Activated T-helper 1 cell treated with anti-CD3 and anti-CD28 coated beads, Interleukin-12 subunit alpha, Interleukin-12 subunit beta, Interleukin-2, Interleukin-4 antibody, amounts not matched to agents 30 ng/mL and 10 ng/mL and 1 ng/mL, durations not matched to agents 14 hours and 24 hours and 36 hours (primary cell): ENCODE results near the gene ITIH4. TPM values are rescaled to one million over a fixed set of nuclear protein-coding genes. Genes with fewer than 3 reads are reported as not detected.
"Not testable (repeated sequence)": the region's sequence is repeated elsewhere in the genome, so short reads cannot be mapped to it uniquely, and the experiment has no call there.

Experiments used
- DNase-seq: peaks from one replicate; pipeline ENCODE4 v3.0.0; 2021; ENCODE audit warnings: low spot score
- H3K27ac Mint-ChIP-seq: one replicate; pipeline ENCODE4 v1.8.0; 2021; ENCODE audit warnings: mild to moderate bottlenecking, mixed read lengths
- H3K27me3 Mint-ChIP-seq: one replicate; pipeline ENCODE4 v1.8.0; 2022; ENCODE audit warnings: mild to moderate bottlenecking, moderate library complexity, mixed read lengths; ENCODE audit not compliant: insufficient read depth
- H3K36me3 Mint-ChIP-seq: one replicate; pipeline ENCODE4 v1.8.0; 2021; ENCODE audit warnings: low read depth, mixed read lengths
- H3K4me1 Mint-ChIP-seq: one replicate; pipeline ENCODE4 v1.8.0; 2021; ENCODE audit warnings: low read depth, mixed read lengths
- H3K4me3 Mint-ChIP-seq: one replicate; pipeline ENCODE4 v1.8.0; 2021; ENCODE audit warnings: mild to moderate bottlenecking, moderate library complexity, mixed read lengths
- H3K9me3 Mint-ChIP-seq: one replicate; pipeline ENCODE4 v1.8.0; 2021; ENCODE audit warnings: mixed read lengths
- intact Hi-C: fragments of 100-400 bp; cut with micrococcal nuclease; formaldehyde crosslinking; loops from one replicate; pipeline ENCODE4 v1.15.1; 2024
- total RNA-seq: library from RNA; stranded (reverse); gene quantifications from 2 replicates; pipeline ENCODE4 v1.2.3, GENCODE V29; 2022

The ITIH4 gene
- total RNA-seq, 1 donor from 2014 or later, result 4.8 TPM

GRCh38 chr3:52781741-52782140, 48.7 kb downstream of the ITIH4 start:
- no peaks in the 10 kb centered on the region for H3K36me3 Mint-ChIP-seq
- intact Hi-C loops, result no loop called here
- no peak overlapping the region for H3K27ac Mint-ChIP-seq
- H3K4me3 Mint-ChIP-seq, result no peak overlapping the region
- no peak for DNase-seq
- H3K9me3 Mint-ChIP-seq, result no peaks in the 10 kb centered on the region
- H3K27me3 Mint-ChIP-seq, result peaks cover 10% of the 10 kb centered on the region
- H3K4me1 Mint-ChIP-seq, result no peaks in the 10 kb centered on the region

DNA sequence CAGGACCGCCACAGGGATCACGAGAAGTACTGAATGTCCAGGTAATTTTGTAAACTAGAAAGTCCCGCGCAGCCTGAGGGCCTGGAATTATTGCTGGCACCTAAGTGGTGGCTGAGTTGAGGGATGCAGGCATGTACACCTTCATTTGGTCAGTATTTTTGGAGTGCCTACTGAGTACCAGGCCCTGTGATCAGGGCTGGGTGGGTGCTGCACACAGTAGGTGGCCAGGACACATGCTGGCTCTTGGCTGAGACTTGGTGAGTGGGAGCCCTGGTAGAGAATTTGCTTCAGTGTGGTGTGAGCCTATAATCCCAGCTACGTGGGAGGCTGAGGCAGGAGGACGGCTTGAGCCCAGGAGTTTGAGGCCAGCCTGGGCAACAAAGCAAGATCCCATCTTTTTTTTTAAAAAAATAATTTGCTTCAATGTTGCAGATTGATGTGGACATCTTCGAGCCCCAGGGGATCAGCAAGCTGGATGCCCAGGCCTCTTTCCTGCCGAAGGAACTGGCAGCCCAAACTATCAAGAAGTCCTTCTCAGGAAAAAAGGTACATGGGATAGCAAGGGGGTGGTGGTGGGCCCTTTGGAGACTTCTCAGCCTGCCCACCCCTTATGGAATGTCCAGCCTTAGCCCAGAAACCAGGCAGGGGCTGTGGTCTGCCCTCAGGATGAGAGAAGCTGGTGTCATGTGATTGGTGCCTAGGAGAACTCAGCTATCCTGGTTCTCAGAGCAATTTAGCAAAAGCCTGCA, 50.5 kb downstream of the ITIH4 start:
- H3K27me3 Mint-ChIP-seq, result peaks cover 13% of the 10 kb centered on the region
- no peak overlapping the region for H3K4me3 Mint-ChIP-seq
- H3K36me3 Mint-ChIP-seq, result no peaks in the 10 kb centered on the region
- no peak overlapping the region for H3K27ac Mint-ChIP-seq
- intact Hi-C loops, result no loop called here
- no peak for DNase-seq
- H3K9me3 Mint-ChIP-seq, result no peaks in the 10 kb centered on the region
- no peaks in the 10 kb centered on the region for H3K4me1 Mint-ChIP-seq

- Mint-ChIP-seq H3K9me3 (no peaks in the 10 kb centered on the region), H3K27ac (no peak overlapping the region), H3K4me1 (no peaks in the 10 kb centered on the region), H3K4me3 (no peak overlapping the region), H3K27me3 (peaks cover 12% of the 10 kb centered on the region), H3K36me3 (no peaks in the 10 kb centered on the region)
- intact Hi-C loops, result no loop called here
- DNase-seq, result no peak
These were observed 51.2 kb downstream of the ITIH4 start for GRCh38 chr3:52779011-52779836.

DNA sequence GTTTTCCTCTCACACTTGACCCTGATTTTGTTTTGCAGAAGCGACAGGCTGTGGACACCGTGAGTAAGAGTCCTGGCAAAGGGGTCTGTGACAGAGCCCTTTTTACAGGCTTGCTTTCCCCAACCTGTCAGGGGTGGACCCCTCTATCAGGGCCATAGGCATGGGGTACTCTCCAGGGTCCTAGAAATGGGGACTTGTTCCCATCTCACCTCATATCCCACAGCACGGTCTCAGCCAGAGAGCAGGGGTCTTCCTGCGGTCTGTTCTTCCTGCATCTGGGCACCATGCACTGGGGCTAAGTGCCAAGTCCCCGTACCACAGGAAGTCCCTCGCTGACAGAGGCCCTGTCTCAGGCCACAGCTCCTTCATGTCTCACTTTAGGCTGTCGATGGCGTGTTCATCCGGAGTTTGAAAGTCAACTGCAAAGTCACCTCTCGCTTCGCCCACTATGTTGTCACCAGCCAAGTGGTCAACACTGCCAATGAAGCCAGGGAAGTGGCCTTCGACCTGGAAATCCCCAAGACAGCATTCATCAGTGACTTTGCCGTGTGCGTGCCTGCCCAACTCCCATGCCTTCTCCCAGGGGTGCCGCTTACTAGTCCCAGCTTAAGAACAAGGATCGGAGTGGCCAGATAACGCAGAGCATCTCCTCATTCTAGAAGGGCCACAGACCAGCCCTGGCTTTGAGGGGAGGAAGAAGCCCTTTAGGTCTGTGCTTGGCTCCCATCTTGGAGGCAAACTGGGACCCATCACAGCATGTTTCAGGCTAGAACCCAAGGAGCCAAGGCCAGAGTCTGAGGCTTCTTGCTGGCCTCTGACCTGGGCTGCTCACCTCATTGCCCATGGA, 52.3 kb downstream of the ITIH4 start:
- intact Hi-C loops, result no loop called here

GRCh38 chr3:52777127-52777958, 53.1 kb downstream of the ITIH4 start, which contains the start of gene ITIH1:
ITIH1 (plus strand) TSS chr3:52777599; CDS start chr3:52777616, 17 bp downstream.
- Mint-ChIP-seq H3K27me3 (peaks cover 7% of the 10 kb centered on the region), H3K4me3 (no peak within 1 kb of the TSS), H3K27ac (no peak within 1 kb of the TSS), H3K4me1 (no peaks in the 10 kb centered on the region), H3K36me3 (no peaks in the 10 kb centered on the region), H3K9me3 (no peaks in the 10 kb centered on the region)
- intact Hi-C loops, result no loop called here
- no peak for DNase-seq

More for the DNA sequence above, 52.3 kb downstream of the ITIH4 start:
- Mint-ChIP-seq H3K27me3 (peaks cover 10% of the 10 kb centered on the region), H3K4me3 (no peak overlapping the region), H3K27ac (no peak overlapping the region), H3K4me1 (no peaks in the 10 kb centered on the region), H3K36me3 (no peaks in the 10 kb centered on the region), H3K9me3 (no peaks in the 10 kb centered on the region)
- DNase-seq, result no peak

- H3K27ac Mint-ChIP-seq, H3K36me3 Mint-ChIP-seq, H3K9me3 Mint-ChIP-seq, DNase-seq, H3K27me3 Mint-ChIP-seq, intact Hi-C loops, H3K4me3 Mint-ChIP-seq, H3K4me1 Mint-ChIP-seq: not testable (repeated sequence)
These were observed 54.0 kb downstream of the ITIH4 start for GRCh38 chr3:52776486-52776885.

- Mint-ChIP-seq H3K4me1 (peaks cover 10% of the 10 kb centered on the region), H3K27ac (no peak overlapping the region), H3K27me3 (peaks cover 4% of the 10 kb centered on the region), H3K9me3 (no peaks in the 10 kb centered on the region), H3K4me3 (no peak overlapping the region), H3K36me3 (no peaks in the 10 kb centered on the region)
- intact Hi-C loops, result no loop called here
- no peak for DNase-seq
These were observed 54.6 kb downstream of the ITIH4 start for GRCh38 chr3:52775877-52776276.

DNA sequence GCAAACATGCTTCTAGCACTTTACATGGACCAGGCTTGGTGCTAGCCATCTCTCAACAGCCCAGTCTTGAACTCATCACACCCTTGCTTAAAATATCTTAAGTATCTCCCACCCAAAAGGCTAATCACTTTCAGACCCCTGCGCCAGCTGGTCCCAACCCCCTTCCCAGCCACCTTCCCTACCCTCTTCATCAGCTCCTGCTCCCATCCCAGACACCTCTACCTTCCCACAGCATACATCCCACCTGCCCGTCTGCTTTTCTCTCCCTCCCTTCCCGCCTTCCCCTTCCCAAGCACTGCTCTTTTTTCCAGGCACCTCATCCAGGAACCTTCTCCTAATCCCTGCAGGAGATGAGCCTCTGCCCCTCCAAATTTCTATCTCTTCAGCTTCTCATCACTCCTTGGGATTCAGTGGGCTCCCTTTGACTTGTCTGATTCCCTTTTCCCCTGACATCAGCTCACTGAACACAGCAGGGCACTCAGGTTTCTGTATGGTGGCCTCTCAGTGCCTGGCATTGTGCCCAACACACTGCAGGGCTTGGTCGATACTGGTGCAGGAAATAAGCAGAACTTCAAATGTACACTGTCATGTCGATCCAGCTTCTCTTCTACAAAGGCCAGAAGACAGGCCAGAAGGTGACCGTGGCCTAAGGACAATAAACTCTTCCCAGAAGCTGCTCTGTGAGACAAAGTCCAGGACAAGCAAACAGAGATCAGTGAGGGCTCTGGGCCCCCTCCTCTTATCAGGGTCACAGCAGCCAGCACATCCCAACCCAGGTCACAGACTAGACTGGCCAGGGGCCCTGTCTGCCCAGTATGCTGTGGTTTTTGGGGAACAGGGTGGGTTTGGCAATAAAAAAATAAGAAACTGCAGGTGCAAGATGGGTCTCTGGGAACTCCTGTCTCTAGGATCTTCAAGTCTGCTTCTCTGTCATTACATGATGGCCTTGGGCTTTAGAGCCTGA, 55.3 kb downstream of the ITIH4 start:
- Mint-ChIP-seq H3K4me1 (peaks cover 11% of the 10 kb centered on the region), H3K4me3 (no peak overlapping the region), H3K9me3 (no peaks in the 10 kb centered on the region), H3K27me3 (peaks cover 4% of the 10 kb centered on the region), H3K36me3 (no peaks in the 10 kb centered on the region), H3K27ac (no peak overlapping the region)
- no peak for DNase-seq
- intact Hi-C loops, result loop anchor here (5.0 kb wide), 1 partner anchor 267 kb away; no protein-coding TSS in a partner anchor

GRCh38 chr3:52774066-52774713, 56.3 kb downstream of the ITIH4 start:
- Mint-ChIP-seq H3K4me1 (peaks cover 21% of the 10 kb centered on the region), H3K4me3 (no peak overlapping the region), H3K36me3 (no peaks in the 10 kb centered on the region), H3K27me3 (peaks cover 4% of the 10 kb centered on the region), H3K27ac (no peak overlapping the region), H3K9me3 (no peaks in the 10 kb centered on the region)
- no peak for DNase-seq
- intact Hi-C loops, result loop anchor here (5.0 kb wide), 1 partner anchor 268 kb away; no protein-coding TSS in a partner anchor

DNA sequence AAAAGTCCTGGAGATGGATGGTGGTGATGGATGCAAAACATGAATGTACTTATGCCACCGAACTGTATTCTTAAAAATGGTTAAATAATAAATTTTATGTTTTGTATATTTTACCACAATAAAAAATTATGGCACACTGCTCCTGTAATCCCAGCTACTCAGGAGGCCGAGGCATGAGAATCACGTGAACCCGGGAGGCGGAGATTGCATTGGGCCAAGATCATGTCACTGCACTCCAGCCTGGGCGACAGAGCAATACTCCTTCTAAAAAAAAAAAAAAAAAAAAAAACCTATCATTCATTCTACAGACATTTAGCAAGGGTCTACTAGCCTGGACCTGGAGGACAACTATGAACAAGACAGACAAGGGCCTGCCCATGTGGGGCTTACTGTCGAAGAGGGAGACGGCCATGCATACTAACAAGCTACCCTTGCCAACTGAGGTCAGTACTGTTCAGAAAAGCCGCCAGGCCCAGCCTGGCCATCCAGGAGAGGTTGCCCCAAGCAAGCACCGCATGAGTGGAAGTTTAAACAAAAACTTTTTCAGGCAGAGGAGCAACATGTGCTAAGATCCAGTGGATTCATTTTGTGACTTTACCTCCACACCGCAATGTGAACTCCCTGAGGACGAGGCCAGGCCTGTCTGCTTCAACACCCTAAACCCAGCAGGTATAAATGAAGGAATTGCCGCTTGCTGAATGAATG, 57.0 kb downstream of the ITIH4 start:
- Mint-ChIP-seq H3K4me1 (peaks cover 22% of the 10 kb centered on the region), H3K27ac (peak overlapping the region; percentile 2), H3K4me3 (no peak overlapping the region), H3K27me3 (peaks cover 4% of the 10 kb centered on the region), H3K36me3 (no peaks in the 10 kb centered on the region), H3K9me3 (no peaks in the 10 kb centered on the region)
- DNase-seq, result no peak
- intact Hi-C loops, result loop anchor here (5.0 kb wide), 1 partner anchor 269 kb away; no protein-coding TSS in a partner anchor
